SK-N-SH treated with all-trans-retinoic acid at 6 μM for 48 hours (cell line): ENCODE results near the gene GPC5.

ENCODE experiments used
- BACH2 ChIP-seq: fragments of 250-450 bp; sonication (Bioruptor Pico); IDR thresholded peaks from 2 replicates; pipeline ENCODE4 v1.9.0; 2021; ENCODE audit warnings: mild to moderate bottlenecking, borderline replicate concordance
- TF ChIP-seq, protein P1 (sequence below): fragments of 250-450 bp; sonication (Bioruptor Pico); IDR thresholded peaks from 2 replicates; pipeline ENCODE4 v1.5.1; 2021; ENCODE audit warnings: mild to moderate bottlenecking, moderate library complexity
- TF ChIP-seq, protein P2 (sequence below): fragments of 250-450 bp; sonication (Bioruptor Pico); IDR thresholded peaks from 2 replicates; pipeline ENCODE4 v1.8.0; 2020; ENCODE audit warnings: mild to moderate bottlenecking, moderate library complexity, borderline replicate concordance

GRCh38 chr13:92833071-92833470 lies 1434.7 kb downstream of the GPC5 start:
- TF ChIP-seq BACH2 (CRISPR knock-in tag), result no peak
- TF ChIP-seq, protein P1, sequence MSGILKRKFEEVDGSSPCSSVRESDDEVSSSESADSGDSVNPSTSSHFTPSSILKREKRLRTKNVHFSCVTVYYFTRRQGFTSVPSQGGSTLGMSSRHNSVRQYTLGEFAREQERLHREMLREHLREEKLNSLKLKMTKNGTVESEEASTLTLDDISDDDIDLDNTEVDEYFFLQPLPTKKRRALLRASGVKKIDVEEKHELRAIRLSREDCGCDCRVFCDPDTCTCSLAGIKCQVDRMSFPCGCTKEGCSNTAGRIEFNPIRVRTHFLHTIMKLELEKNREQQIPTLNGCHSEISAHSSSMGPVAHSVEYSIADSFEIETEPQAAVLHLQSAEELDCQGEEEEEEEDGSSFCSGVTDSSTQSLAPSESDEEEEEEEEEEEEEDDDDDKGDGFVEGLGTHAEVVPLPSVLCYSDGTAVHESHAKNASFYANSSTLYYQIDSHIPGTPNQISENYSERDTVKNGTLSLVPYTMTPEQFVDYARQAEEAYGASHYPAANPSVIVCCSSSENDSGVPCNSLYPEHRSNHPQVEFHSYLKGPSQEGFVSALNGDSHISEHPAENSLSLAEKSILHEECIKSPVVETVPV (CRISPR knock-in tag), result no peak
- TF ChIP-seq, protein P2, sequence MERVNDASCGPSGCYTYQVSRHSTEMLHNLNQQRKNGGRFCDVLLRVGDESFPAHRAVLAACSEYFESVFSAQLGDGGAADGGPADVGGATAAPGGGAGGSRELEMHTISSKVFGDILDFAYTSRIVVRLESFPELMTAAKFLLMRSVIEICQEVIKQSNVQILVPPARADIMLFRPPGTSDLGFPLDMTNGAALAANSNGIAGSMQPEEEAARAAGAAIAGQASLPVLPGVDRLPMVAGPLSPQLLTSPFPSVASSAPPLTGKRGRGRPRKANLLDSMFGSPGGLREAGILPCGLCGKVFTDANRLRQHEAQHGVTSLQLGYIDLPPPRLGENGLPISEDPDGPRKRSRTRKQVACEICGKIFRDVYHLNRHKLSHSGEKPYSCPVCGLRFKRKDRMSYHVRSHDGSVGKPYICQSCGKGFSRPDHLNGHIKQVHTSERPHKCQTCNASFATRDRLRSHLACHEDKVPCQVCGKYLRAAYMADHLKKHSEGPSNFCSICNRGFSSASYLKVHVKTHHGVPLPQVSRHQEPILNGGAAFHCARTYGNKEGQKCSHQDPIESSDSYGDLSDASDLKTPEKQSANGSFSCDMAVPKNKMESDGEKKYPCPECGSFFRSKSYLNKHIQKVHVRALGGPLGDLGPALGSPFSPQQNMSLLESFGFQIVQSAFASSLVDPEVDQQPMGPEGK (CRISPR knock-in tag), result no peak
